Right renal pelvis (tissue), 4 donors: ENCODE data around the gene TOP2B. TPM values are rescaled to one million over a fixed set of nuclear protein-coding genes. Genes with fewer than 3 reads are reported as not detected.
A peak's percentile ranks its signal among the peaks of the same experiment; 100 is the strongest.

Experiments used
- DNase-seq, 4 donors: peaks; one replicate each; pipeline ENCODE4 v3.0.0-alpha.2; 2013; ENCODE audit warnings: low read depth in 4 of 4, low spot score in 3 of 4, missing footprints in 1 of 4
- polyA plus RNA-seq, 4 donors: library from polyadenylated mRNA; unstranded; fragments of 120-200 nt; gene quantifications; one replicate each; pipeline ENCODE4 v1.2.1, GENCODE V29; 2013; ENCODE audit not compliant: insufficient read length in 4 of 4

The TOP2B gene
- polyA plus RNA-seq, 4 donors: 280 to 352 (median 351) TPM

- no peak for DNase-seq
Observed at GRCh38 chr3:25620493-25620892, 44.2 kb downstream of the TOP2B start.

GRCh38 chr3:25619382-25619781, 45.3 kb downstream of the TOP2B start:
- no peak for DNase-seq

GRCh38 chr3:25618028-25618427, 46.7 kb downstream of the TOP2B start:
- no peak for DNase-seq

GRCh38 chr3:25611193-25611592, 53.5 kb downstream of the TOP2B start:
- no peak for DNase-seq

- no peak for DNase-seq
Observed at GRCh38 chr3:25610779-25611178, 53.9 kb downstream of the TOP2B start.

GRCh38 chr3:25610167-25610566, 54.5 kb downstream of the TOP2B start:
- no peak for DNase-seq

- no peak for DNase-seq
Observed at GRCh38 chr3:25604107-25604805, 60.5 kb downstream of the TOP2B start.

- no peak for DNase-seq
Observed at GRCh38 chr3:25603703-25604102, 61.0 kb downstream of the TOP2B start.

GRCh38 chr3:25597535-25598101, 67.1 kb downstream of the TOP2B start:
- DNase-seq: no peak

GRCh38 chr3:25594007-25594502, 70.7 kb downstream of the TOP2B start:
- DNase-seq: peak; percentile 55 to 73 (median 62)

GRCh38 chr3:25593001-25593400, 71.7 kb downstream of the TOP2B start:
- DNase-seq: no peak

GRCh38 chr3:25592510-25592968, 72.2 kb downstream of the TOP2B start:
- DNase-seq: no peak

GRCh38 chr3:25589783-25590258, 74.9 kb downstream of the TOP2B start:
- no peak for DNase-seq

GRCh38 chr3:25589104-25589782, 75.5 kb downstream of the TOP2B start:
- DNase-seq: no peak

- no peak for DNase-seq
Observed at GRCh38 chr3:25588441-25589103, 76.1 kb downstream of the TOP2B start.

GRCh38 chr3:25587975-25588374, 76.7 kb downstream of the TOP2B start:
- no peak for DNase-seq

- no peak for DNase-seq
Observed at GRCh38 chr3:25587526-25587925, 77.2 kb downstream of the TOP2B start.

- DNase-seq: no peak
Observed at GRCh38 chr3:25587094-25587493, 77.6 kb downstream of the TOP2B start.

GRCh38 chr3:25586553-25586952, 78.2 kb downstream of the TOP2B start:
- DNase-seq: no peak

- DNase-seq: no peak
Observed at GRCh38 chr3:25586167-25586505, 78.6 kb downstream of the TOP2B start.
